Forelimb muscle (tissue), 1 donor: ENCODE results near the gene CPNE5. TPM values are rescaled to one million over a fixed set of nuclear protein-coding genes. Genes with fewer than 3 reads are reported as not detected.

ENCODE experiments used
- DNase-seq: peaks from one replicate; pipeline ENCODE4 v3.0.0-alpha.2; 2013; ENCODE audit warnings: low read depth
- polyA plus RNA-seq: library from polyadenylated mRNA; unstranded; fragments of 120-200 nt; gene quantifications from one replicate; pipeline ENCODE4 v1.2.1, GENCODE V29; 2013; ENCODE audit not compliant: insufficient read length

CPNE5 gene
- polyA plus RNA-seq, 1 donor, result 17.6 TPM

DNA sequence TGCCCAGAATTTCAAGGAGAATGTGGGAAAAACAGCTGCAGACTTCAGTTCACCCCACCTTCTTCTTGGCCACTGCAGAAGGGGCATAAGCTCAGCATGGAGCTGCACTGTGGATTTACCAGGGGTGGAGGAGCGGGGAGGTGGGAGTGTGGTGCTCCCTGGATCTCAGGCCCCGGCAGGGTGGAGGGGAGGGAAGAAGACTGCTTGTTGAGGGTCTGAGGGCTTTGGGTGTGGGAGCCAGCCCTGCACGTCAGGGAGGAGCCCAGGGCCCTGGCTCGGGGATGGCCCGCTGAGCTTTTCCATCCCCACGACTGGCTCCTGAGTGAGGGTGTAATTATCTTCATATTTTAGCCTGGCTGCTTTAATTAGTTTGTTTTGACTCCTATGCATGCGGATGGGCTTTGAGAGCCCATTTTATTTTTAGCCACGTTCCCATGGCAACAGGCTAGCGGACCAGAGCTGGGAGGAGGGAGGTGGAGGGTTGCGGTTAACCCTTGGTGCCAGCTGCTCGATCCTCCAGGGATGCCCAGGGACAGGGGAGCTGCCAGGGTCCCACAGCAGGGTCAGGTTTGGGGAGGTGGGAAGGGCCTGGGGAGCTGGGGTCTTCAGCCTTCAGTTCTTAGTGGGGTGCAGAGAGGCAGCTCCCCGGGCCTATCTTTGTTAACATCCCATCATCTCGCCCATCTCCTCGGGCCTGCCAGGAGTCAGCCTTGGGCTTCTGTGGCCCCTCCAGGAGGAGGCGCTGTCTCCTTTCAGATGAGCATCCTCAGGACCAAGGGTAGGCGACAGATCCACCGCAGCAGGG, 73.4 kb downstream of the CPNE5 start:
- no peak for DNase-seq

DNA sequence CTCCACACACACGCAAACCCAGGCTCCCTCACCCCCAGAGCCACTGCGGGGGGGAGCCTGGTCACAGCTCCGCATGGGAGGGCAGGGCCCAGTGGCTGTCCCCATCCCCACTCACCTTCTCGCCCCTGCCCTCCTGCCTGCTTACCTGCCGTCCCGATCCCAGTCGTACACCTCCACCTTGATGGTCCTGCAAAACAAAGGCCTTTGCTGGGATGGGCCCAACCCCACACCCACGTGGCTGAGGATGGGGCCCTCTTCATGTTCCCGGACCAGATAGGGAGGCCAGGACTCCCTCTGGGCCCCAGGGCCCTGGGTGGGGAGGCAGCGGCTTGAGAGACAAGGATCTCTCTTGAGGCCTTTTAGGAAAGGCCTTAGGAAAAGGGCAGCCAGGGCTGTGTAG, 74.1 kb downstream of the CPNE5 start:
- DNase-seq, result no peak

DNA sequence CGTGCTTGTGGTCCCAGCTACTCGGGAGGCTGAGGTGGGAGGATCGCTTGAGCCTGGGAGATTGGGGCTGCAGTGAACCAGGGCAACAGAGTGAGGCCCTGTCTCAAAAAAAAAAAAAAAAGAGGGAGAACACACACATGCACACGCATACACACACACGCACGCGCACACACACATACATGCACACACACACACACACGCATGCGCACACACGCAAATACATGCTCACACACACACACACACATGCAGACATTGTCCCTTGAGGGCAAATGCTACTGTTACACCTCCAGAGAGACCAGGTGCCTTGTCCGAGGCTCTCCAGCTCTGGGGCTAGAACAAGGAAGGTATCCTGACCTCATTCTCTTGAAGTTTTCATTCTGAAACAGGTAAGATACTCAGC, 77.1 kb downstream of the CPNE5 start:
- DNase-seq, result no peak

DNA sequence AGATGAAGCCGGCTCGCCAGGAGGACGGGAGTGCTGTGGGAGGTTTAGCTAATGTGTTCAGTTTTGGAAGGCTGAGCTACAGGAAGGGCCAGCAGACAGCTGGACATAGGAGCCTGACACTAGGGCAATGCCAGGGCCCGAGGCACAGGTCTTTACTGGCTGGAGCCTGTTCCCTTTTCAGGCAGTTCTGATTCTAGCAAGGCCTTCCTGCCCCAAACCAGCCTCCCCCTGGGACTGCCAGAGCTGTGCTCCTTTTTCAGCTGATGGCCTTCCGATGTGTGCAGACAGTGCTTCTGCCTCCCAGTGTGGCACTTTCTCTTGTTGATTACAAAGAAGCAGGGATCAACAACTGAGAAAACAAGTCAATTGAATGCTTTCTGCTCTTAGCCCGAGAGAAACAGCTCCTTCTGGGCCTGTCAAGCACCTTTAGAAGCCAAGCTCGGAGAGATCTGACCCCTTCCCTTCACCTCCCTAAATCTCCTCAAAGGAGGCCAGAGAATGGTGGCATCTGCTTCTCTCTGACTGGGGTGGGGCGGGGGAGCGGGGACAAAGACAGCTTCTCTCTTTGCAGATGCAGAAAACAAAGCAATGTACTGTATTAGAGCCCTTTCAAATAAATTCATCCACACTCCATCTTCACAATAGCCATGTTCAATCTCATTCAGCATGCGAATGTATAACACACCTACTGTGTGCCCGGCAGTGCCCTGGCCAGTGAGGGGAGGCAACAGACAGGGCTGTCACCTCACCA, 78.4 kb downstream of the CPNE5 start:
- no peak for DNase-seq

DNA sequence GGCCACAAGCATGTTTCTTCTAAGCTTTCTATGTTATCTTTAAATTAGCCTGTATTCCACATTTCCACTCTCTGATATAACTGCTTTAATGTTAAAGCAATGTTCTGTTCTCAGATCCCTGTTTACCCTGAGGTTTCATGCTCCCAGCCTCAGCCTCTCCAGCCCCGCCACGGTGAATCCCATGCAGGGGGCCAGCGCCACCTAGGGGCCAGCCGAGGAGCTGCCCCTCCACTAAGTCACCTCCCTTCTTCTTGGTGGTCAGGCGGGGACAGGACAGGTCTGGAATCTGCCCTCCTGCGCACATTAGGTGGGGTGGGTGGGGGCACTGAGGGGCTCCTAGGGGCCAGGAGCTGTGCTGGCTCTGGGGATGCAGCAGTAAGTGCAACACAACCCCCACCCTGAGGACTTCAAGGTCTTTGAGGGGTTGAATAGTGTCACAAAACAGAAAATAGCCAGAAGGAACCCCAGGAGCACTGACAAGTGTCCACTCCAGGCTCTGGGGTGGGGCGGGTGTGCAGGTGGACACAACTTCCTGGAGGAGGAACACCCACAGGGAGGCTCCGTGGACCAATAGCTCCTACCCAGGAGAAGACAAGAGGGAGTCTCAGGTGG, 80.0 kb downstream of the CPNE5 start:
- no peak for DNase-seq

DNA sequence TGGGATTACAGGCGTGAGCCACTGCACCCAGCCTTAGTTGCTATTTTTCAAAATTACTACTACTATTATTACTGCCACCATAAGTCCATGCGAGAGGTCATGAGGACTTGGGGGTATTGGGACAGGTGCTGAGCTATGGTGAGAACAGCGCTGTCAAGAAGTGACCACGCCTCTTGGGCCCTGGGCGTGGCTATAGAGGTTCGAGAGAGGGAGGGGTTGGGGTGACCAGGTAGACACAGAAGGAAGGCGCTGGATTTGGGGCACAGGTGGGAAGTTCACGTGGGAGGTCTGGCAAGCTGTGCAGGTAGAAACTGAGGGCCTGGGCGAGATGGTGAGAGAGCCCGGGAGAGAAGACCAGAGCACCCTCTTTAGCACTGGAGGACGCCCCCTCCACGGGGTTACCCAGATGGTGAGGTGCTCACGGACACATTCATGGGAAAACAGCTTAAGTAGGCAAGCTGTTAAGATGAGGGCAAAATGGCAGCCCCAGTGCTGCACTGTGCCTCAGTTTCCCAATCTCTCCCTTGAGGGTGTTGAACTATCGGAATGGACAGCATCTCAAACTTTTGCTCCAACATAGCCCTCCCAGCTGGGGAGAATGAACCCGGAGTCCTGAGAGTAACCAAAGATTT, 80.6 kb downstream of the CPNE5 start:
- no peak for DNase-seq

DNA sequence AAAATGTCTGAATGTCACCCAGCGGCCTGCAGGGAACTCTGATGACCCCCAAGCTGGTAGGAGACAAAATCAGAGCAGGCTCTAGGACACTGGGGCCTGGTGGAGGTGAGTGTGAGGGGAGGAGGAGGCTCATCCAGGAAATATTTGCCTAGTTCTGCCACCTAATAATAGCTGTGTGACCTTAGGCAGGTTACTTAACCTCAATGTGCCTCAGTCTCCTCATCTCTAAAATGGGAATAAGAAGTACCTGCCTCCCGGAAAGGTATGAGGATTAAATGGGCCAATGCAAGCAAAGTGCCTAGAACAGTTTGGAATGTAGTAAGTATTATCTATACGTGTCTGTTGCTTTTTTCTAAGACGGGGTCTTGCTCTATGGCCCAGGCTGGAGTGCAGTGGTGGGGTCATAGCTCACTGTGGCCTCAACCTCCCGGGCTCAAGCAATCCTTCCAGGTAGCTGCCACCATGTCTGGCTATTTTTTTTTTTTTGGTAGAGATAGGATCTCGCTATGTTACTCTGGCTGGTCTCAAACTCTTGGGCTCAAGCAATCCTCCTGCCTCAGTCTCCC, 81.2 kb downstream of the CPNE5 start:
- no peak for DNase-seq

DNA sequence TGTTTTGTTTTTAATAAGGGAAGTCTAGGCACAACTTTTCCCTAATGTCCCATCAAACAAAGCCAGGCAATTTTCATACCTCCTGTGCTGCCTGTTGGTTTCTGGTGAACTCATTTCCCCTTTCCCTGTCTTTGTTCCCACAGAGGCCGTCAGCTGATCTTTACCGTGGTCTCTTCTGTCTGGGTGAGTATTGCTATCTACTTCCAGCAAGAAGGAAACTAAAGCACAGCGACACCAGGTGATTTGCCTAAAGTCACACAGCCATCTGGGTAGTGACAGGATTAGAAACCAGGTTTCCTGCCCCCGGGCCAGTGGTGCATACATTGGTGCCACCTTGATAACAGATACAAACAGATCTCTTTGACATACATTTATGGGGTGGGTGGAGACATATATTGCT, 82.0 kb downstream of the CPNE5 start:
- DNase-seq, result no peak

DNA sequence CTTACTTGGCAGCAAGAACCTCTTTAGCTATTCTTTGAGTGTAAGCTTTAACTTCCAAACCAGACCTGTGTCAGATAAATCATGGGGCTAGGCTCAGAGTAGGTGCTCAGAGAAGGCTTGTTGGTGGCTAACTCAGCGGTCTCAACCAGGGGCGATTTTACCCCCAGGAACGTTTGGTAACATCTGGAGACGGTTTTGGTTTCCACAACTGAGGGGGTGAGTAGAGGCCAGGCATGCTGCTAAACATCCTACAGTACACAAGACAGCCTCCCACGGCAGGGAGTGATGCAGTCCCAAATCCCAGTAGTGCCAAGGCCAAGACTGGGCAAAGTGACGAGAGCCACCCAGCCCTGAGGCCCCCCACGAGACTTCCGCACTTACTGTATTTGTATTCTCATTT, 82.5 kb downstream of the CPNE5 start:
- DNase-seq, result no peak

DNA sequence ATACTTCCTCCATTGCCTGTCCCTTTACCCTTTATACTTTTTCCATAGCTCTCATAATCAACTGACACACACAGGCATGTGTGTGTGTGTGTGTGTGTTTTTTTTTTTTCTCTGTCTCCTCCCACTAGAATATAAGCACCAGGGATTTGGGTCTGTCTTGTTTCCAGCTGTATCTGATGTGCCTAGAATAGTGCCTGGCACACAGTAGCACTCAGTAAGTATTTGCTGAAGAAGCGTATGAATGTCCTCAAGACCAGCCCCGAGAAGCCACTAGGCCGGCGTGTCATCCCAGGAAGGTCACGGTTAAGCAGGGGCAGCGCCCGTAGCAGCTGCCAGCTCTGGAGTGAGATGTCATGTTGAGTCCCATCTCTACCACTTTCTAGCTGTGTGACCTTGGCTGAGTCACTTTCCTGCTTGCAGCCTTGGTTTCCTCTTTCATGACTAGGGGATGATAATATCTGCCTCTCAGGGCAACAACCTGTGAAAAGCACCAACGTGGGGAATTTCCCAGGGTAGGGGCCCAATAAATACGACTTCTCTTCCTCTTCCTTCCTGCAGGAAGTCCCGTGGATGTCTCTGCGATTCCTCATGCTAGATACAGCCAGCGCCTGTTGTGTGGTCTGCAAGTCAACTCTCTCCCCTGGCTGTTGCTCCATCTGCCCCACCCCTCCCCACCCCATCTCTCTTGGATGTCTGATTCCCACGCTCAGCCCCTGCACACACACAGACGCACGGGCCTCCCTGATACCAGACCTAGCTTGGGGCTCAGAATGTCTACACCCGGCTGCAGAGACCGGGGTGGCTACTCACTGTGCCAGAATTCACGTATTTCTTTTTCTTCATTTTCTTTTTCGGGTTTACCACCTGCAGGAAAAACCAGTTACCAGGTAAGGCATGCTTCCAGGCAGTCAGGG, 83.6 kb downstream of the CPNE5 start:
- no peak for DNase-seq

DNA sequence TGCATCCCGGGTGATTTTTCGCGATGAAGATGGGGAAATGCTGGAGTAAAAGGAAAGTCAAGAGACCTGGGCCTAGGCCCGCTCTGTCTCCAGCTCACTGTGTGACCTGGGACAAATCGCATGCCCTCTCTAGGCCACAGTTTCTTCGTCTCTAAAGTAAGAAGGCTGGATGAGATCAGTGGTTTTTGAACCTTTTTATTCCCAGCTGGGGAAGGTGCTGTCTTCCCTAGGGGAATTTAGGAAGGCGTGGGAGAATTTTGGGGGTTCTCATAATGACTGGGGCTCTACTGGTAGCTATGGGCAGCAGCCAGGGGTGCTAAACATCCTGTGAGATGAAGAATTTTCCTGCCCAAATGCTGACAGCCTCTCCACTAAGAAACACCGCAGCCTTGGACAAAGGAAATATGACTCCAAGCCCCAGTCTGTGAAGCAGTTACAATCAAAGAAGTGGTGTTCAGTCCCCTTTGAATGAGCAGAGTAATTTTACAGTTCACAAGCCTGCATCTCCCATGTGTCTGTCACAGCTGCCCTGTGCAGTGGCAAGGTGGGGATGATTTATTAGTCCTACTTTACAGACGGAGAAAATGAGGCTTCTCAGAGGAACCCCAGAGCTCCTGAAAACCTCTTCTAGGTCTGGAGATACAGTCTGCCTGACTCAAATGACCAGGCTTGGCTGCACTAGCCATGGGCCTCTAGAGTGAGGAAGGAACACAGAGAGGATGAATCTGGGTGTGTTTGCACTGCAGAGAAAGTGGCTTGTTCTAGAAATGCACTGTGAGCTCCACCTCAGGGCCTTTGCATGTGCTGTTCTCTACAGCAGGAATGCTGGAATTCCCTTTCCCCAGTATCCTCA, 84.4 kb downstream of the CPNE5 start:
- DNase-seq, result no peak

DNA sequence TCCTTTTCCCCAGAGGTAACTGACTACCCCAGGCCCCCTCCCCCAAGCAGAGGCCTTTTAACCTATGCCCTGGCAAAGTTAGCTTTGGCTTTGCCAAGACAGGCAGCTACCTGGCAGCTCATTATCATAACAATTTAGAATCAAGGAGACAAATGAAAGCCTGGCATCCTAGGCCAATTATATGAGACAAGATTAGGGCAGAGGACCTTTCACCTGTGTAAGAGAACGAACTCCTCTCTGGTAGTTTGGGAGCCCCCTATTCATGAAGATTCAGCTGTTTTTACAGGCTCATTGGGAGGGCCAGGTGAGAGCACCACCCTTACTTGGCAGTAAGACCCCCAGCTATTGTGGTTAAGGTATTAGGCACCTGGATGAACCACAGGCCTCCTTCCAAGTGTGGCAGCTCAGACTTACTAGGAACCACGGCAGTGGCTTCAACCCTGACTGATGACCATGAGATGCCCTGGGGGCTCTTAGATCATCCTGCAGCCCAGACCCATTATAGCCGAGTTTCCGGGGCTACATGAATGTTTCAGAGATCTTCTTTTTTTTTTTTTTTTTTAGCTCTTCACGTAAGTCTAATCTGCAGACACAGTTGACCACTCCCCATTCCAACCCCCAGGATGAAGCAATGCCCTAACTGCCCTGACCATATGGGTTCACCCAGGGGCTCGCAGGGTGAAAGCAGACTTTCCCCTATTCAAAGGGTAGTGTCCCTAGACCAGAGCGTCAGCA, 85.4 kb downstream of the CPNE5 start:
- DNase-seq, result no peak

DNA sequence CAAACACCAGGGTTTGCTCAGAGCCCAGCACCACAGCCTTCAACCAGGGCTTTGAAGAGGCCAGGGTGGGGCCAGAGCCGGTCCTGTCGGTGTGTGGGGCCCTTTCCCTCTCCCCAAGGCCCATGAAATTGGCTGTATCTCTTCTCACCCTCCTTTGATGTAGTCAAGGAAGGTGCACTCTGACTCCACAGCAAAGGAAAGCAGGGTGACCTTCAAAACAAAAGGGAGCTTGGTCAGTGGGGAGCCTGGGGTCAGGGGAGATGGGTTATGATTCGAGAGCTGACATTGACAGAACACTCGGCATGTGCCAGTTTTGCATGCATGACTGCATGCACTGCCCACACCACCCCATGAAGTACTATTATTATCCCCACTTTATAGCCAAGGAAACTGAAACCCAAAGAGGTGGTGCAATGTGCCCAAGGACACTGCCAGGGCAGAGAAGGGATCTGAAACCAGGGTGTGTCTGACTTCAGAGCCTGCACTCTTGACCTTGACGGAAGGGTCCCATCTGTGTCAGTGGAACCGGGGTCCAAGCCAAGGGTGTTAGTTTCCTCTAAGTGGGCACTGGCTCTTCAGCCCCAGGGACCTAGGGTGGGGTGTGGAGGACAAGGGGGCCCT, 86.2 kb downstream of the CPNE5 start:
- DNase-seq, result no peak

DNA sequence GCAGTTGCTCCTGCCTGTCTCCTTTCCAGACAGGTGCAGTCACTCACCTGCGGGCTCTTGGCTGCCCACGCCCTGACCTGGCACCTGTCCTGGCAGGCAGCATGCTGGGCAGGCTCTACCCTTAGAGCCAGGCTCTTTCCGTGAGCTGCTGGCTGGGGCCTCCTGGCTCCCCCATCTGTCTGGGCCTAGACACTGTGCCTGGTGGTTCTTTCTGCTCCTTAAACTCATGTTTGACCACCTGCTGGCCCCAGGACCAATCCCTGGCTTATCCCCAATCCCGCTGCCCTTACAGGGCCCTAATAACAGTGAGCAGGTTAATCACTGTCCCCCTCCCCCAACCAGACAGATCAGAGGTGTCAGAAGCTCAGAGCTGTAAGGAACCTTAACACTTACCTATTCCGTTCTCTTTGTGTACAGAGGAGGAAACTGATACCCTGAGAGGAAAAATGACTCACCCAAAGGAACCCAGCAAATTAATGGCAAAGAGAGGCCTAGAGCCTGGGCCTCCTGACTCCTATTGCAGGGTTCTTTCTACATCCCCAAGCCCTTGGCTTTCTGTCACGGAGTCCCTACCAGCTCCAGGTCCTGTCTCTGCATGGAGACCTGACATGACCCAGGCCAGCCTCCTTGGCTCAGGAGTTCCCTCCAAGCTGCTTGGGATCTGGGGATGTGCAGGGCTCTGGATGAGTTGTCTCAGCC, 86.9 kb downstream of the CPNE5 start:
- DNase-seq, result no peak

DNA sequence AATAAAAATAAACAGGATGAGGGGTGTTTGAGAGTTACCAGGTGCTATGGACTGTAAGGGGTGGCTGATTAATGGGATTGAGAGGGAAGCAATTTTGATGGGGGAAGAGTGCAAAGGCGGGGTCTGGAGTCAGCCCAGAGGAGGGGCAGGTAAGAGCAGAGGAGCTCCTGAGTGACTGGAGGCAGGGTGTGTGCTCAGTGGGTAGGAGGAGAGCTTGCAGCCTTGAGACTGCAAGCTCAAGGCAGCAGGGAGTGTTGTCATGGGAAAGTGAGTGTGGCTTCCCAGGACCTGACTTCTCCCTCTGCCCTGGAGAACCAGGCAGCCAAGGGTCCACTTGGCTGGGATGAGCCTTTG, 87.4 kb downstream of the CPNE5 start:
- DNase-seq, result no peak

DNA sequence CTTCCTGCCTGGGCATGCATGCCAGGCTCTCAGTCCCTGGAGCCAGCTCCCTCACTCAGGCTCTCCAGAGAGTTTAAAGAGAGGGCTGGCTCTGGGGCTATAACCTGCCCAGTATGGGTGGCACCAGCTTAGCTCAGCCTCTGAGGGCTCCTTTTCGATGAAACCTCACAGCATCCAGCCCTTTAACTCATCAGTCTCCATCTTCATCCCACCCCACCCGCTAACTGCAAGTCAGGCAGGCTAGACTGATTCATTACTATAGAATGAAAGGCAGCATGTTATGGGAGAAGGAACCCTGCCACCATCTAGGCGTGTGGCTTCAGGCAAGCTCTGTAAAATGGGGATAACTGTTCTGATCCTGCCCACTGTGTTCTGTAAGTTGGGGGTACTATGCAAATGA, 88.2 kb downstream of the CPNE5 start:
- no peak for DNase-seq

DNA sequence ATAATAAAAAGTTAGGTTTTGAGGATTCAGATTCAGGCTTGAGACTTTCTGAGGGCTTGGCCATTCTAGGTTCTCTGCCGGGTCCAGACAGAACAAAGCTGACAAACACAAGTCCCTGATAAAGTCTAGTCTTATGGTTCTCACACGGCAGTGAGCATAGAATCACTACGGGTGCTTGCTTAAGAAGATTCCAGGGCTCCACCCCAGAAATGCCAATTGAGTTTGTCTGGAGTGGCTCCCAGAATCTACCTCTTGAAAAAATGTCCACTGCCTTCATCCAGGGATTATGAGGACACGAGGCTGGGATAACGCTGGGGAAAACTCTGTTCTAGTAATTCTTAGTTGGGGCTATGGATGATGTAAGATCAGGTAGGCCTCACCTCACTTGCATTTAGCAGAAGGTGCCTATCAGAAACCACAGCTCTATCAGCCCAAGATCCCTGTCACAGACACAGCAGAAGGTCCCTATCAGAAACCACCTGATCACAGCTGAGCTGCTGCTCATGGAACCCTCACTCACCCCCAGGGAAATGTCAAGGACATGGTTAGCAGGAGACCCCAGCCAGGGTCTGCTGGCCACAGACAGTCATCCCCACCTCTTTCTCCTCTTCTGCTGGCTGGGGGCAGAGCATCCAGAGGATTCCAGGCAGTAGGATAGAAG, 89.3 kb downstream of the CPNE5 start:
- no peak for DNase-seq

DNA sequence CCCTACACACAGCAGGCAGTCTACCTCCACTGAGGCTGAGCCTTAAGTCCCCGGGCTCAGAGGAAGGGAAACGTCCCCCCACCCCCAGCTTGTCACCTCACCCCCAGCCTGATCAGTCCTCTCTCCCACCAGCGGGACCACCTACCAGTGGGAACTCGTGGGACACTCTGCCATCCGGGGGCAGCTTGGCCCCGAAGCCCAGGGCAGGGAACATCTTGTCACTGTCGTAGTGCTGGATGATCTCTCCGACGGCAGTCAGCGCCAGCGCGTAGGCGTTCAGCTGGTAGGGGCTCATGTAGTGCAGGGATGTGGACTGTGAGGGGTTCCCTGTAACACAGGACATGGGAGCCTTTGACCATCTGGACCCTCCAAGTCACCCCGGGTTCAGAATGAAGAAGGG, 93.0 kb downstream of the CPNE5 start:
- no peak for DNase-seq
